Right forelimb (tissue), 1 donor: Measurements from ENCODE around the gene TFDP1.
A peak's percentile ranks its signal among the peaks of the same experiment; 100 is the strongest.

Source experiments
- DNase-seq: peaks from one replicate; pipeline ENCODE4 v3.0.0-alpha.2; 2018

The TFDP1 gene

DNA sequence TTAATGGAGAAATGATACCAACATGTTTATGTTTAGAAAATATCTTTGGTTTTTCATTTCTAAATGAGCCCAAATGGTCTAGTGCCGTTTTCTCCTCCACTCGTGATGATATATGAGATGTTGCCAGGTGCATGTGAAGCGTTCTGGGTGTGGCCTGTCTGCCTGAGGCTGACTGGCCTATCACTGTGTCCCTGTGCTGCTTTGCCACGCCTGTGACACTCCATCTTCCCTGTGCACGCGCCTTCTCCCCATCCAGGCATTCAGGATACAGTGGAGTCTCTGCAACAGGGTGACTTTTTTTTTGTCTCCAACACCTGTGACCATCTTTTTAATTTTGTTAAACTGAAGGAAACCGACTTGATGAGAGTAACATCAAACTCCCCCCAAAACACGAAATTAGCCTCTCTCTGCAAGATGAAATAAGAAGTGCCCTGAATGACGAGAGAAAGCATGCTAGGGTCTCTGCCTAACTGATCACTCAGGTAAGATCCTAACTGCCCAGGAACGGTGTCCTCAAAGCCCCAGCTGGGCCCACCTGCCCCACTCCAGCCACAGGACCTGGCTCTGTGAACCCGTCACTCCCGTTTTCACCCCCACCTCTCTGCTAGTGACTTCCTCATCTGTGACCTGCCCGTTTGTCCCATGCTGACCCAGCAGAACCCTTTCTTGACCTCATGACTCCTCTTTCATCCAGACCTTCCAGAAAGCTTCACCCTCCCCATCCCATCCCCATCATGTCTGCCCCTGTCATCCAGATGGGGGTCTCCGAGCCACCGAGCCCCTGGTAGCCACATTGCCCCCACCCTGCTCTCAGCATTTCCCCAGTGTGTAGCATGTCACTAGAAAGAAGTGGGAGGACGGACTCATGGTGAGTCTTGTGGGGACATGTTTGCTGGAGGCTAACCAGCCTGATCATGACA, 33.2 kb upstream of the TFDP1 start:
- peak; percentile 13 for DNase-seq

DNA sequence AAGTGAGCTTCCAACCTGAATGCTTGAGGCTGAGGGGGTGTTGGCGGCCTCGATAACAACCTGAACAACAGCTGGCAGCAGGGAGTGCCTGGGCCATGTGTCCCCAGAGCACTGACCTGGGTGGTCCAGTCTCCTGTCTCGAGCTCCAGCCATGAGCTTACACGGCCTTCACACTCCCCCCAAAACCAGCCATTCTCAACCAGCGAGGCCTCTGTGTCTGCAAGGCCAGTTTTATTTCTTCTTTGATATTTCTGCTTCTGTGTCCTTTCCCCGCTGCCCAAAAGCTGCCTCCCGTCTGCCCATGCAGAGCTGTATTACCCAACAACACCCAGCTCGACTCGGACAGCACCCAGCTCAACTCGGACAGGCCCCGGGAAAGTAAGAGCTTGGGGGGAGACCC, 32.5 kb upstream of the TFDP1 start:
- peak; percentile 30 for DNase-seq

DNA sequence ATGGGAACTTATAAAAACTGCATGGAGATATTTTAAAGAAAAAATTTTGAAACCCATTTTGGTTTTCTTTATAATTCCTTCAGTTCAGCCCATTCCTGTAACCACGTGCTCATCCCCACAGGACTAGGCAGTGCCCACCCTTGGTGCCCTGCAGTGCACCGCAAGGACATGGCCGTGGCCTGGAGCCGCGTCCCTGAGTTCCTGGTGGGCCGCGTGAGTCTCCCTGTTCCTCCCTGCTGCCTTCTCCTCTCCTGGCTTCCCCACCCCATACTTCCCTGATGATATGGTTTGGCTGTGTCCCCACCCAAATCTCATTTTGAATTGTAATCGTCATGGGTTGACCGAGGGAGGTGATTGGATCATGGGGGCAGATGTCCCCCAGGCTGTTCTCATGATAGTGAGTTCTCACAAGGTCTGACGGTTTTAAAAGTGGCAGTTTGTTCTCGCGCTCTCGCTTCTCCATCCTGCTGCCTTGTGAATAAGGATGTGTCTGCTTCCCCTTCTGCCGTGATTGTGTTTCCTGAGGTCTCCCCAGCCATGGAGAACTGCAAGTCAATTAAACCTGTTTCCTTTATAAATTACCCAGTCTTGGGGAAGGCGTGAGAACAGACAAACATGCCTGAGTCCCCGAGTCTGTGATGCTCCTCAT, 31.6 kb upstream of the TFDP1 start:
- peak; percentile 38 for DNase-seq

DNA sequence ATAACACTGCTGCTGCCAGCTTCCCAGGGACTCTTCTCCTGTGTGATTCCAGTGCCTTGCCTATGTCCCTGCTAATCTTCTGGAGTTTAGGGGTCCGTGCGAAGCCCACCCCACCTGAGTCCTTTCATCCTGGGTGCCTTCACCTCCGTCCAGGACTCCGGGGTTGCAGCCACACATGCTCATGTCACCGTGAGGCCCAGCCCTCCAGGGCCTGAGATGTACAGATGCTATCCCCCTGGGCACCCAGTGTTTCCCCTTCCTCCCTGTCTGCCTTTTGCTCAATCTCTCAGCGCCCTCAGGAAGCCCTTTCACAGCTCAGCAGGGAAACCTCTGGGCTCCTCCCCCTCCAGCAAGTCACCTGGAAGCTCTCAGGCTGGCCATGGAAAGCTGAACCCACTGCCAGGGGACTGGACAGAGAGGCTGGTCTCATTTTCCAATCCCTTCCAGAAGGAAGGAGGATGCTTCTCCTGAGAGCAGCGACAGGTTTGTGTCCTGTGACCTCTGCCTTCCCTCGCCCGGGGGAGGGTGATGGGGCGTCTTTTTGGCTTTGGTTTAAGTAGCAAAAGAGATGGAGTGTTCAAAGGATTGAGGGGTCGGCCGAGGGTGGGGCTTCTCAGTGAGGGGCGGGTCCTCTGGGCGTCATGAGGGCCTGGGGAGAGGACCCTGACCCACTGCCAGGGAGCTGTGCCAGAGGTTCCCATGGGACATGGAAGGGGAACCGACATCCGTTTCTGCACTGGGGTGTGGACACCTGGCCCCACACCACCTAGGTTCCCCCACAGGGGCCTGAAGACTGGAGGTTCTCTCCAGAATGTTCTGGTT, 30.8 kb upstream of the TFDP1 start:
- peak; percentile 28 for DNase-seq

DNA sequence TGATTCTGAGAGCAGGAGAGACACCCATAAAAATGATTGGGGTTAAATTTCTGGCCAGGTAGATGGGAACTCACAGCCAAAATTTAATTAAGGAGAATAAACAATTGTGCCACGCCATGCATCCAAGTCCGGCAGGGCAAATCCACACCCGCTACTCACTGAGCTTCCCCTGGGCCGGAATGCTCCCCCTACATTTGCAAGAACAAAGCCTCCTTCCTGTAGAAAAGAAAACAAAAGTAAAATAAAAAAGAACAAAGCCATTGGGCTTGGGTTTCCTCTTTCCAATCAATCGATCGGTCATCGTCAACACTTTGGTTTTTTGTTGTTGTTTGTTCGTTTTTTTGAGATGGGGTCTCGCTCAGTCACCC, 30.2 kb upstream of the TFDP1 start:
- peak; percentile 11 for DNase-seq

DNA sequence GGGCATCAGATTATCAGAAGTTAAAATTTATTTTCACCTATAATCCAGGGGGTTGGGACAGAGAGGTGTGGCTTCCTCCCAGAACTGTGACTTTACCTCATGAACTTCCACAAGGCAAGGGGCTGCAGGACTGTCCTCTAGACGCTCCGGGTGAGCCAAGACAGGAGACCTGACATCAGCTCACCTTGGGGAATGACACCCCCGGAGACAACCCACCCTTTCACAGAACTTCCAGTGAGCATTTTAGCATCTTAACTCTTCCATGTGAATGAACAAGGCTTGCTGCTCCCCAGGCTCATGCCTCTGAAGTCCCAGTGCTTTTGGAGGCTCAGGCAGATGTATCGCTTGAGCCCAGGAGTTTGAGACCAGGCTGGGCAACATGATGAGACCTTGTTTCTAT, 29.4 kb upstream of the TFDP1 start:
- peak; percentile 30 for DNase-seq

DNA sequence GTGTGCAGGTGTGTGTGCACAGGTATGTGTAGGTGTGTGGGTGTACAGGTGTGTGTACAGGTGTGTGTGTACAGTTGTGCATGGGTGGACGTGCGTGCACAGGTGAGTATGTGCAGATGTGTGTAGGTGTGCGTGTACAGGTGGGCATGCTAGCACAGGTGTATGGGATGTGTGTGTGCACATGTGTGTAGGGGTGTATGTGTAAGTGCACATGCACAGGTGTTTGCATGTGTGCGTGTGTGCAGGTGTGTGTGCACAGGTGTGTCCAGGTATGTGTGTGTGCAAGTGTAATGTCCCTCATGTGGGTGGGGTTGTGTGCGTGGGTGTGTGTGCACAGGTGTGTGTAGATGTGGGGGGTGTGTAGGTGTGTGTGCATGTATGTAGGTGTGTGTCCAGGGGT, 27.5 kb upstream of the TFDP1 start:
- peak; percentile 32 for DNase-seq

DNA sequence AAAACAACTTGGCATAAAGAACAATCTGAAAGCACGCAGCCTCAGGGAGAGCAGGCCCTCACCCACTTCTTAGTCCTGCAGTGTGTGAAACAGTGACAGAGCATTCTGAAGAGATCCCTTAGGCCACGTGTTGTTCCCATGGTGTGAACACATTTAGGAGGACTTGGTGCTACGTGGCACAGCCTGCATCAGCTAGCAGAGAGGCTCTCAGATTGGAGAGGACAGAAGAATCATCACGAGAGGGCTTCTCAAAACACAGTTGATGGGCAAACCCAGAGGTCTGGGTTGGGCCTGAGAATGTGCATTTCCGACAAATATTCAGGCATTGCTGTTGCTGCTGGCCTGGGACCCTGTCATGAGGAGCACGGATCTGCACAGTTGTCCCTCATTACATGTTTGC, 26.1 kb upstream of the TFDP1 start:
- peak; percentile 29 for DNase-seq

DNA sequence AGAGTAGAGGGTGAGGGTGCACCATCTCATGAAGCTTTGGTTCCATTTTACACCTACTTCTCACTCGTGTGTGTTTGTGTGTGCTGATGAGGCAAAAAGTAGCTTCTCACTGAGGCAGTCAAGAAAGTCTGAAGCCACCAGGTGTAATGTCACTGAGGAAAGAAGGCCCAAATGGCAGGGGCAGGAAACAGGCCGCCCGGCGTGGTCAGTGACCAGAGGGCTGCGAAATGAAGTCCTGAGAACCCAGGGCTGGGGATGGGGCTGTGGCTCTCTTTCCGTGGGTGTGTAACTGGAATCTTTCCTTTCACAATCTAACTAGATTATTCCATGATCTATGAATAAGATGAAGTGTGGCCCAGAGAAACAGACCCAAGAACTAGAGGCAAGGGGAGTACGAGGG, 25.5 kb upstream of the TFDP1 start:
- peak; percentile 35 for DNase-seq

DNA sequence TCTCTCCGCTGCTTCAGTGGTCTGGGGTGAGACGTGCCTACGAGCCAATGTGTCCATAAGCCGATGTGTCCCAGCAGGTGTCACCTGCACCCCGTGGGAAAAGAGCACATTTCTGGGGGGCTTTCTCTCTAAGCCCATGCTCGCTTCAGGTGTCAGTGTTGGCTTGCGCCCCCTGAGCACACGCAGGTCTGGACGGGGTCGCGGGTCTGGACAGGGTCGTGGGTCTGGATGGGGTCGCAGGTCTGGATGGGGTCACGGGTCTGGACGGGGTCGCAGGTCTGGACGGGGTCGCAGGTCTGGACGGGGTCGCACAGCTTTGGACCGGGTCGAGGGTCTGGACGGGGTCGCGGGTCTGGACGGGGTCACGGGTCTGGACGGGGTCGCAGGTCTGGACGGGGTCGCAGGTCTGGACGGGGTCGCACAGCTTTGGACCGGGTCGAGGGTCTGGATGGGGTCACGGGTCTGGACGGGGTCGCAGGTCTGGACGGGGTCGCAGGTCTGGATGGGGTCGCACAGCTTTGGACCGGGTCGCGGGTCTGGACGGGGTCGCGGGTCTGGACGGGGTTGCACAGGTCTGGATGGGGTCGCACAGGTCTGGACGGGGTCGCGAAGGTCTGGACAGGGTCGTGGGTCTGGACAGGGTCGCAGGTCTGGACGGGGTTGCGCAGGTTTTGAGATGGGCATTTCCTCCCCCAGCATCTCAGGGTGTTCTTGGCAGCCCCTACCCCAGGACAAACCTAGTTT, 24.5 kb upstream of the TFDP1 start:
- peak; percentile 32 for DNase-seq

DNA sequence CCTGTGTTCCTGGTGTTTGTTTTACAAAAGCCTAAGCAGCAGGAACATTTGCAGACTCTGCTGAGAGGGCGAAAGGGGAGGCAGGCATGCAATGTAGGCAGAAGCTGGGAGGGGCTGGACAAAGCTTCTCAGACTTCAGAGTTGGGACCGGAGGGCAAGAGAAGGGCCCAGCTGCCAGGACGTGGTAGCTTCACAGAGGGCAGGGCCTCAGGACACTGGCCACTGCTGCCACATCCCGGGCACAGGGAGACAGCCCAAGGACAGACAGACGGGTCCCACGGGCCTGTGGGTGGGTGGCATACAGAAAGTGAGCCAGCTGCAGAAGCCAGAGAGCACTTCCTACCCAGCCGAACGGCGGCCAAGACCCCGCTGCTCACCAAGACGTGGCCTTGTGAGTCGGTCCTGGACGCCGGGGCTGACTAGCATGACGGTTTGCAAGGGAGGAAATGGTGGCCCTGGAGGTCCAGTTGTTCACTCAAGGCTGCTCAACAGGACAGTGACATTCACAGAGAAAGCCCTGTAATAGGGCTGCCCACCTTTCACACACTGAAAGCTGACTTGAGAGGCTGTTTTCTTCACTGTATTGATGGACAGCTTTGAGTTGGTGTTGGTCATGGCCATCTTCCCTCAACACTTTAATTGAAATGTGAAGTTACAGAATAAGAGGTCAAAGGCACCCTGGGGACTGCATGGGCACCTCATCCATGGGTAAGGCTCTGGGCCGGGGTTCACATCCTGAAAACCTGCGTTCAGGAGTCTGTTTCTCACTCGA, 23.7 kb upstream of the TFDP1 start:
- DNase-seq = peak; percentile 31

DNA sequence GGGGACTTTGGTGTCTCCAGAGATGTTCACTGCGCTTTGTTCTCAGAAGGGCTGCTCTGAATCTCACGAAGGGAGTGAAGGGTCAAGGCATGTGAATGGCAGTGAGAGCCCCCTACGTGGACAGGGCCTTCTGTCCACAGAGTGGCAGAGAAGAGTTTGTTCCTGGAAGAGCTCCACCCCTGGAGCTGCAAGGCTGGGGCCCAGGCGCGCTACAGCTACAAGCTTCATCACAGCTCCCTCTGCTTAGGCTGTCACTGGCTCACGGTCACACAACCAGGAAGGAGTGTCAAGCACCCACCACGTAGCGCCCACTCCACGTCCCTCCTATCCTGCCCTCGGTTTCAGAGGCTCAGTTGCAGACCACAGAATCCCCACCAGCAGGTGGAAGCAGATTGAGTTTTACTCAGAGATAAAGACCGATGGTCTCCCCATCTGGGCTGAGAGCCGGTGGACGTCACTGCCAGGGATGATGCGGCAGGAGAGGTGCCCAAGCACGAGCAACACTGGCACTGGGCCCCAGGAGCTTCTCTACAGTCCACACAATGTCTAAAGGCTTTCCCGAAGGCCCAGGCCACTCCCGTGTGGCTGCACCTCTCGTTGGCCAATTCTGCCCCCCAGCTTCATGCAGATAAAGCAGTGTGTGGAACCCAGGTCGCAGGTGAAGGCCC, 23.0 kb upstream of the TFDP1 start:
- peak; percentile 32 for DNase-seq

DNA sequence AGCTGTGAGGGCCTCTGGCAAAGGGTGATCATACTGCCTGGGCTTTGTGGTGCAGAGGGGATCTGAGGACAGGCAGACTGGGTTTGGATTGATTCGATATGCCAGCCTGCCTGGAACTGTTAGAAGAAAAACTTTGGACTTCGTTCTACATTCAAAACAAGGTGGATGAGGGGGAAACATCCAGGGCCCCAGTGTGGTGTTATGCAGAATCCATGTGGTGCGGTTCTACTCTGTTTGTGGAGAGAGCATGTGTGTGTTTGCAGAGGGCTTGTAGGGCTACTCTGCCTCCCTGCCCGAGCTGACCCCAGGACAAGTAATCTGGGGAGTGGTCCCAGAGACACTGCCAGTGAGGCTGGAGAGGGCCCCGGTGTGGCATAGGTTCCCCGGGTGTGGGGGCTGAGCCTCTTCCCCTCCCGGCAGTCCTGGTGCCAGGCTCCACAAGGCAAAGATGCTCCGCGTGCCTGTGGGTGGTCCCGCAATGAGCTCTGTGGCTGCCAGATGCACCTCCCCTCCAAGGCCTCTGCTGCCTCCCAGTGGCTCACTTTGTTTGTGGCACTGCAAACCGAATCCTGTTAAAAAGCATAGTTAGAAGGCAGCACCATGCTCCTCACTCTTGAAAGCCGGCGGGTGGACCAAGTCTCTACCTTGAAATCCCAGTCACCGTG, 22.3 kb upstream of the TFDP1 start:
- peak; percentile 87 for DNase-seq

DNA sequence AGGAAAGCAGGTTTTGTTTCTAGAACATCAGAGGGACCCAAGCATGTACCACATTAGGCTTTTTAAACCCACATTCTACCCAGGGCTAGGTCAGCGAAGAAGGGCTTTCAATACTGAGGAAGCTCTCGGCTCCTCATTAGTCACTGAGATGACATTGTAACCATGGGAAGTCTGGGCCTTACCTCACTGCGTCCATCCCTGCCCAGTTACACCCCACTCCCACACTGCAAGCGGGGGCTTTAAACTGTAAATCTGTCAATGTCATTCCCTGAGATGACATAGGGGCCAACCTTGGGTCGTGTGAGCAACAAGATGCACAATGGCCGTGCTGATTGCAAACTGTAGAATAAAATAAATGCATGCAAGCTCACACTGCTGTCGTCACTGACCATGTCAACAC, 21.7 kb upstream of the TFDP1 start:
- DNase-seq = peak; percentile 13

DNA sequence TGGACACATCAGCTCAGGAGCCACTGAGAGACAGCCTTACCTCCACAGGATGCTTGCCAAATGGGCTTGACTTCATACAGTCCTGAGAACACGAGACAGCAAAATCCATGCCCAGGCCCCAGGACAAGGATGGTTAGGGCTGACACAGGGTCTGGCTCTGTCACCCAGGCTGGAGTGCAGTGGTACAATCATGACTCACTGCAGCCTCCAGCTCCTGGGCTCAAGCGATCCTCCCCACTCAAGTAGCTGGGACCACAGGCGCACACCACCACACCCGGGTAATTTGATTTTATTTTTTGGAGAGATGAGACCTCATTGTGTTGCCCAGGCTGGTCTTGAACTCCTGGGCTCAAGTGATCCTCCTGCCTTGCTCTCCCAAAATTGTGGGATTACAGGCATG, 21.0 kb upstream of the TFDP1 start:
- DNase-seq = peak; percentile 18

DNA sequence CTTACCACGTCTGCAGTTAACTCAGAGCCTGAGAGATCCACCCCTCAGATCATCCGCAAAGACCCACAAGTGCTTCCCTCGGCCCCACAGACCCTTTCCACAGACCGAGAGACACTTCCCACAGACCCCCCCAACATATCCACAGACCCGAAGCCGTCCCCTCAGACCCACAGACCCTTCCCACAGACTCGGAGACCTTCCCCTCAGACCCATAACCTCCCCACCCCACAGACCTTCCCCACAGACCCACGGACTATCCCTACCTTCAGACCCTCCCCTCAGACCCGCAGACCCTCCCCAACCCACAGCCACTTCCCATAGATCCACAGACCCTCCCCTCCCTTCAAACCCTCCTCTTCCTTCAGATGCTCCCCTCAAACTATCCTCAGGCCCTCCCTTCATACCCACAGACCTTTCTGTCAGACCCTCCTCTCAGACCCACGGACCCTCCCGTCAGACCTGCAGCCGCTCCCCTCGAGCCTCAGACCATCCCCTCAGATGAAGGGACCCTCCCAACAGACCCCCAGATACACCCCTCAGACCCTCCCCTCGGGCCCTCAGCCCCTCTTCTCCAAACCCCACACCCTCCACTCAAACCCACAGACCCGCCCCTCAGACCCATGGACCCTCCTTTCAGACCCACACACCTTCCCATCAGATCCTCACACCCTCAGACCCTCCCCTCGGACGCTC, 20.1 kb upstream of the TFDP1 start:
- peak; percentile 31 for DNase-seq

DNA sequence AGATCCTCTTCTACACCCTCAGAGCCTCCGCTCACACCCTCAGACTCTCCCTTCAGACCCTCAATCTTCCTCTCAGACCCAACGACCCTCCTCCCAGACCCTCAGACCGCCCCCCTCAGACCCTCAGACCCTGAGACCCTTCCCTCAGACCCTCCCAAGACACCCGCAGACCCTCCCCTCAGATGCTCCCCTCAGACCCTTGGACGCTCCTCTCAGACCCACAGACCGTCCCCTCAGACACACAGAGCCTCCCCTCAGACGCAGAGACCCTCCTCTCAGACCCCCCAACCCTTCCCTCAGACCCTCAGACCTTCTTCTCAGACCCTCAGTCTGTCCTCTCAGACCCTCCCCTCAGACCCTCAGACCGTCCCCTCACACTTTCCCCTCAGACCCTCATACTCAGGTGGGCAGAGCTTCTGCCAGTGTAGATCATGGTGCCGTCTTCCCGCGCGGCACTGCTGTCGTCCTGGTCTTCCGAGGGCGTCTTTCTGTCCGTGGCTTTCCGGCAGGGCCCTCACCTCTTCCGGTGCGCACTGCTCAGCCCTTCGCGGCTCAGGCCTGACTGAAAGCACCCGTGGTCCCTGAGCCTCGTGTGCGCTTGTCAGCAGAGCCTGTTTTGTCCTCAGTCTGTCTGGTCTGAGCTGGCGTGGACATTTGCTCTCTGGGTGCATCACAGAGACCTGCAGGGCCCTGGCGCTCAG, 18.9 kb upstream of the TFDP1 start:
- peak; percentile 20 for DNase-seq

DNA sequence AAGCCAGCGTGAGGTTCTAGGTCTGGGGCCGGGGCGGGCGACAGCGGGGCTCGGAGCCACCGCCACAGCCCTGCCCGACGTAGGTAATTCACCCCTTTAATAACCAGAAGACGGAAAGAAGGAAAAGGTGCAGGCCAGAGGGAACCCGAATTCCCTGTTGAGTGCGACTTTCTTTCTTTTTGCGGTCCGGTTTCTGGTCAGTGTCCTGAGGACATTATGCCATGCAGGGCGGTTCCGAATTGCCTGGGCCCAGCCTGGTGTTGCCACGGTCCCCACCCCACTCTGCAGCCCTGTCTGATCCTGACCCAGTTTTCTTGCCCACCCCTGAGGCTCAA, 18.4 kb upstream of the TFDP1 start:
- peak; percentile 27 for DNase-seq

DNA sequence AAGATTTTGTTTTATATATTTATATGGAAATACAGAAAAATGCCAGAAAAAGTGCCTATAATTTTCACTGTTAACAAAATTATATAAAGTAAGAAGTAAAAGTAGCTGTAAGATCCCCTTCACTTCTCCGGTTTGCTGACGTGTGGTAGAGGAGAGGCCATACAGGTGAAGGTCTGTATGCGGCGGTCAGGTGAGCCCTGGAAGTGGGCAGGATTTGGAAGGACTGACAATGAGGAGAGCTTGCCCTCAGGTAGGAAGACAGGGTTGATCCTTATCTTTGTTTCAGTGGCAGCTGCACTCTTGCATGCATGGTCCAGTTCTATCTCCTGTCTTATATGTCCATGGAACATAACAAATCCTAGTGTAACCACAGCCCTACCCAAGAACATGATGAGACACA, 16.9 kb upstream of the TFDP1 start:
- DNase-seq = peak; percentile 12

DNA sequence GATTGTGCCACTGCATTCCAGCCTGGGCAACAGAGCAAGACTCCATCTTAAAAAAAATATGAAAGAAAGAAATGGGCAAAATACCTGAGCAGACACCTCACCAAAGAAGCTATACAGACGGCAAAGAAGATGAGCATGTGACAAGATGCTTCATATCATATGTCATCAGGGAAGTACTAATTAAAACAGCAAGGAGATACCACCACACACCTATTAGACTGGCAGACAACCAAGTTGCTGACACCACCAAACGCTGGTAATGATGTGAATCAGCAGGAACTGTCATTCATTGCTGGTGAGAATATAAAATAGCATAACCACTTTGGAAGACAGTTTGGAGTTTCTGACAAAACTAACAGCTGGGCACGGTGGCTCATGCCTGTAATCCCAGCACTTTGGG, 11.5 kb upstream of the TFDP1 start:
- DNase-seq = no peak
